Stimulated activated CD4-positive, alpha-beta T cell treated with anti-CD3 and anti-CD28 coated beads, Interleukin-12 subunit alpha, Interleukin-12 subunit beta, amount 100 ng/mL, for 4 hours (primary cell): ENCODE results near the gene TNFRSF1A.

Source experiments
- DNase-seq: peaks from one replicate; pipeline ENCODE4 v3.0.0-alpha.2; 2020

TNFRSF1A gene

GRCh38 chr12:6323340-6323994 lies 18.4 kb downstream of the TNFRSF1A start:
- no peak for DNase-seq

DNA sequence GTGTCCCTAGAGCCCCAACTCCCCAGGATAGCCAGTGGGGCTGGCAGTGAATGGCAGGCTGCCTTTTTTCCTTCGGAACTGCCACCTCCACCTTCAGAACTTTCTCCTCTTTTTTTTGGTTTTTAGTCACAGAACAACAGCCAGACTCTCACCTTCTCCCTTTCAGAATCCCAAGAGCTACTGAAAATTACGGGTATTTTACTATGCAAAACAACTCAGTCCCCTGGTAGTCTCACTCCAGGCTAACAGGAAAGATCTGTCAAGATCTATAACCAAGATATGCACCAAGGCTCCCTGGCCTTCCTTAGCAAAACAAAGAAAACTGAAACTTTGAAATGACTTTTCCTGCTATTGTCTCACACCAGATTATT lies 18.9 kb downstream of the TNFRSF1A start:
- DNase-seq, result no peak

DNA sequence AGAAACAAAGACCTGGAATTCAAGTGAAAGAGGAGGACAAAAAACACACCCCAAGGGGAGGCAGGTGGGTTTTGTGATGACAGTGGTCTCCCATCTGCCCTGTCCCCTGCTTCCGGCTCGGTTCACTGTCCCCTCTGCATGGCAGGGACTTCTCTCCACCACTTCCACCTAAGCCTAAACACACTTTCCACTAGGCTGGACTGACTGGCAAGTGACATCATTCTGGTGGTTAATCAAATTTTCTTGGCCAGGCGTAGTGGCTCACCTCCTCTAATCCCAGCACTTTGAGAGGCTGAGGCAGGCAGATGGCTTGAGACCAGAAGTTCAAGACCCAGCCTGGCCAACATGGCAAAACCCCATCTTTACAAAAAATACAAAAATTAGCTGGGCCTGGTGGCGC lies 19.5 kb downstream of the TNFRSF1A start:
- DNase-seq, result no peak

DNA sequence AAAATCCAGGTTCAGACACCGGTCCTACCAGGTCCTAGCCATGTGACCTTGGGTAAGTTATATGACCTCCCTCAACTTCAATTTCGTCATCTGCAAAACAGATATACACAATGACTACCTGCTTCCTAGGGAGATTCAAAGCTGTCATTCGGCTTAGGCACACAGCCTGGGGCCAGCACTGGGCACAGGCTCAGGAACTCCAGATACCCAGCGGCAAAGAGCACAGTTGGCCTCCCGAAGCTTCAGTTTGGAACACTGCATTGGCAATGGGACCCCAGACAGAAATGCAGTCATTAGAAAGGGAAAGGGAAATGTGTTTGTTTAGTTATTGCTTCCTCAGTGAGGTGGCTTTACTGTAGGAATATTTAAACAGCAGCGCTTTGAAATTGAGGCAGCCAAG lies 20.0 kb downstream of the TNFRSF1A start:
- DNase-seq, result no peak

GRCh38 chr12:6319446-6319845 lies 22.4 kb downstream of the TNFRSF1A start:
- DNase-seq, result no peak

DNA sequence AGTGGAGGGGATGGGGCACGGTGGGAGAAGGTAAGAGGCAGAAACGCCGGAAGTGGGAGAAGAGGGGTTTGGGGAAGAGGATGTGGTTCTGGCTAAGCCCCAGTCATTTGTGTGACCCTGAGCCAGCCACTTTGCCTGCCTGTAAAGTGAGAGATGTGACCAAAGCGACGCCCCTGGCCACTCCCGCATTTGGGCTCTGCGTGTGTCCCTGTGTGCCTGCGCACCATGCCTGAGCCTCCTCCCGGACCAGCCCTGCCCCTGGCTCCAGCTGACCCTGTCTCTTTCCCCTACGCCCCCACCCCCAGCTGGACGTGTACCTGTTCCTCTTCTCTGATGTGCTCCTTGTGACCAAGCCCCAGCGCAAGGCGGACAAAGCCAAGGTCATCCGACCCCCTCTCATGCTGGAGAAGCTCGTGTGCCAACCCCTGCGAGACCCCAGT lies 23.4 kb downstream of the TNFRSF1A start:
- no peak for DNase-seq

DNA sequence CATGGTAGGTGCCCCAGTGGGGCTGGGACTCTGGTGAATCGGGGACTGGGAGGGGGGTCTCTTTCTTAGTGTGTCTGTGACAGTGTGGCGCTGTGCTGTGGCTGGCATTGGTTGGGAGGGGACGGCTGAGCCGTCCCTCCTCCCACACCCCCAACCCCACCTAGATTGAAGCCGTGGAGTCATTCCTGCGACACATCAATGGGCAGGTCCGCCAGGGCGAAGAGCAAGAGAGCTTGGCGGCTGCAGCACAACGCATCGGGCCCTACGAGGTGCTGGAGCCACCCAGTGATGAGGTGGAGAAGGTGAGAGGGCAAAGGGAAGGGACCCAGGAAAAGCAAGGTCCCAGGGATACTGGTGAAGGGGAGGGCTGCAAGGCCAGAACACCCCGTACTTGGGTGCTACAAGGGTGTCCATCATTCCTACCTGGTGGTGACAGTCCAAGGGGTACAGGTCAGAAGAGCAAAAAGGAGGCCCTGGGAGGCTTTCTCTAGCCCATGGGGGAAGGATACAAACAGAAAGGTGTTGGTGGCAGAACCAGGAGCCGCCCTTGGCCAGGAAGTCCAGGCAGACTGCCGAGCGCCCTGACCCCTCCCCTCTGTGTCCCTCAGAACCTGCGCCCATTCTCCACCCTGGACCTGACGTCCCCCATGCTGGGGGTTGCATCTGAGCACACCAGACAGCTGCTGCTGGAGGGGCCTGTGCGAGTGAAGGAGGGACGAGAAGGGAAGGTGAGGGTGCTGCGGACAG lies 24.0 kb downstream of the TNFRSF1A start:
- DNase-seq, result no peak

GRCh38 chr12:6316921-6317692 lies 24.8 kb downstream of the TNFRSF1A start:
- DNase-seq, result no peak

- no peak for DNase-seq
These were observed 25.9 kb downstream of the TNFRSF1A start for GRCh38 chr12:6315704-6316597.

GRCh38 chr12:6315184-6315583 lies 26.7 kb downstream of the TNFRSF1A start:
- no peak for DNase-seq

- DNase-seq, result no peak
These were observed 27.1 kb downstream of the TNFRSF1A start for GRCh38 chr12:6314776-6315175.

DNA sequence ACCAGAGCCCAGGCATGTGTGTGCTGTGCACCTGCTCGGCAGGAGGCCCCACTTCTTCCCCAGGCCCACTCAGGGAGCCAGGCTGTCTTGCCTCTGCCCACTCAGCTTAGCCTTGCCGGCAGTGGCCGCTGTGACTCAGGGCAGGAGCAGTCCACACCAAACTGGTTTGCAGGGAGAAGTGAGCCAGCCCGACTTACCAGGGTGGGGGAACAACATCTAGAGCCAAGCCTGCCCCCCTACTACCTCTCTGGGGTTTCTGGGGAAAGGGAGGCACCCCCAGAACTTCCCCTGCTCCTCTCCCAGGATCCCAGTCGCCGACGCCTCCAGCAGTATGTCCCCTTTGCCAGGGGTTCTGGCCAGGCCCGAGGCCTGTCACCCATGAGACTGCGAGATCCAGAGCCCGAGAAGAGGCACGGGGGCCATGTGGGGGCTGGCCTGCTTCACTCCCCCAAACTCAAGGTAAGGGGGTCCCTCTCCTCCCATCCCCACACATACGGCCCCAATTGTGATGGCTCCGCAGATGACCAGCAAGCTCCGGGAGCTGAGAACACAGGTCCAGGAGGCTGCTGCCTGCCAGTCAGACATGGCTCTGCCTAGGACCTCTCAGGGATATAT lies 28.4 kb downstream of the TNFRSF1A start:
- DNase-seq, result no peak

DNA sequence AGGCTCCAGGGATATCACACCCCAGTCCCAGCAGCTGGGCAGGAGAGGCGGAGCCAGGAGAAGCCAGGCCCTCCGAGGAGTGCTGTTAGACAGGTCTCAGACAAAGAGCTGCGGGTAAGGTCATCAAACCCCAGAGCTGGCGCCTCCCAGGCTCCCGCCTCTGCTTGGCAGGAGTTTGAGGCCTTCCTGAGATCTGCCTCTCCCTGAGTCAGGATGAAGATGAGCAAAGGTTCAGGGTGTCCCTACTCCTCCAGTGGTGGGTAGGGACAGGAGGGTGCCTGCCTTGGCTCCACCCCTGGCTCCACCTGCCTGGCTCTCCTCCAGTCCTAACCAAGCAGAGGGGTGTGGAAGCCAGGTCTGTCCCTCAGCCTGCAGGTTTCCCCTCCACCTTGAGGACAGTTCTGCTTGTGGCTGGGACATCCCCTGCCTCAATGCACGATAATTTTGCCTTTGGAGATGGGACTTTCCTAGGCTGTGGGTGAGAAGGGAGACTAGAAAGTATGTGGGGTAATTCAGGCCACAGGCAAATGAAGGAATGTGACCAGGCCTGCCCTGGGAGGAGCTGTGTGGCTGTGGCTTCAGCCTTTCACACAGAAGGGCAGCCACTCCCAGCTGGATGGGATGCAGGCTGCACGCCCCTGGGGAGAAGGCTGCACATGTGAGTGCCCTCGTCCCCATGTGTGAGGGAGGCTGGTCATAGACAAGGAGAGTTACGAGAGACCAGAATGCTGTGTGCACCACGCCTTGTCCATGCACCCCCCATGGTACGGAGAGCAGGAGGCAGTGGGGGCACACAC lies 29.1 kb downstream of the TNFRSF1A start:
- no peak for DNase-seq

GRCh38 chr12:6311822-6312528 lies 29.9 kb downstream of the TNFRSF1A start:
- no peak for DNase-seq

DNA sequence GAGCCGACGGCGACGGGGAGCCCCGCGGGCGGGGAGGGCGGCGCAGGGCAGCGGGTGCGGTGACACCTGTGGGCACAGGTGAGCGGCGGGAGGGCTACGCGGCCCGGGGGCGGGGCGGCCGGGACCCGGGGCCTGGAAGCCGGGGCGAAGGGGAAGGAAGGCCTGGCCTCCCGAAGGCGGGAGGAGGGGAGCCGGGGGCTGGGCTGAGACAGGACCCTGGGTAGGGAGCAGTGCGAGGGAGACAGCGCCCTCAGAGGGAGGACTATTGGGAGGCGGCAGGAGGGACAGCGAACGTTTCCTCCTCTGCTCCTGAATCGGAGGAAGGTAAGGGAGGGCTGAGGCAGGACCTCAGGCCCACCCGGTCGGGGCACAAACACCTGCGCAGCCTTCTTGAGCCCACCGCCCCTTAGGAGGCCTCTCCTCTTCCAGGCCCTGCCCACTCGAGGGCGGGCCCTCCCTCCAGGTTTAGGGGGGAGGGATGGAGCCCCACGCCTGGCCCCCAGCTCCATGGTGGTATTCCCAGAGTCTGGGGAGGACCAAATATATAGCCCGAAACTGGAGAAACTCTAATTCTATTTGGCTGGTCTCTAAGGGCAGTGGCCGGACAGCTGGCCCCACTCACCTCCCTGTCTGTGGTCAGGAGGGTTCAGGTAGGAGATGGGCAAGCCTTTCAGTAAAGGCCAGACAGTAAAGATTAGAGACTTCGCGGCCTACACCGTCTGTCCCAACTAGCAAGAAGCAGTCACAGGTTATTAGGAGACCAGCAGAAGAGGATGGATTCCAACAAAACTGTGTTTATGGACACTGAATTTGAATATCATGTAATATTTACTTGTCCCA lies 30.9 kb downstream of the TNFRSF1A start:
- no peak for DNase-seq

GRCh38 chr12:6307529-6307928 lies 34.3 kb downstream of the TNFRSF1A start:
- no peak for DNase-seq

DNA sequence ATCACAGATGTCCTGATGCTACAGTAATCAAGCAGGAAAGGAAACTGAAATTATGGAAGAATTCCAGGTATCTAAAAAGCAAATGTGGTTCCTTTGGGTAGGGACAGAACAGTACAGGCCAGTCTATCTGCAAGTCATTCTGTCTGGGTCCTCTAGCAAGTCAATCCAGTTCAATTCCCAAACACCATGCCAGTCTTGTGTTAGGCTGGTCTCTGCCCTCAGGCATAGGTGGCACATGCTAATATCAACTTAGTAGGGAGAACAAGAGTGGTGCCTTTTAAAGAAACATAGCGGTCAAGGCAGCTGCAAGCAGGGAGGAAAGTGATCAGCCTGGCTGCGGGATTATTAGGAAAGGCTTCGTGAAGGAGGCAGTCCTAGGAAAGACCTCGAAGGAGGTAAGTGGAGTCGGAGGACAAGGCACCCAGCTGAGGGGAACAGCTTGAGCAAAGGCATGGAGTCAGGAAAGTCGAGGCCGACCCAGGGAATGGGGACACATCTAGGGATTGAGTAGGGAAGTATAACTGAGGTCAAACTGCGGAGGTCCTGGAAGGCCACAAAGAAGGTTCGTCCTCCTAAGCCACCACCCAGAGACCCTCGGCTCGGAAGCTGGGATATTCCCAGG lies 35.2 kb downstream of the TNFRSF1A start:
- DNase-seq, result no peak

GRCh38 chr12:6306151-6306550 lies 35.7 kb downstream of the TNFRSF1A start:
- no peak for DNase-seq

DNA sequence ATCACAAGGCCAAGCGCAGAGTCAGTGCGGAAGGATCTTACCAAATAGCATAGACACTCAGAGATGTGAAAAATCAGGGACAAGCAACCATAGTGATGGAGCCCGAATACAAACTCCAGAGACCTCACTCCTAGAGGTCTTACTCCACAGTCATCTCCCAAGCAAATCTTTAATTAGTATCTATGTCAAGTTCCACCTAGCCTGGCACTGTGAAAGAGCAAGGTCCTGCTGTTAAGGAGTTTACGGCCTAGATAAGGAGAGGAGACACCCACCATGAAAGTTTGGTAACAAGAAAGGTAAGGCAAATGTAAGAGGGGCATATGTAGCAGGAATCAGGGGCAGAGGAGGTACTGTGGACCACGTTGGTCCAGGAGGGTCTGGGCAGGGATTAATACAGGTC lies 38.8 kb downstream of the TNFRSF1A start:
- DNase-seq, result no peak
